Measurements from ENCODE around the gene GPR15.
A peak's percentile ranks its signal among the peaks of the same experiment; 100 is the strongest.

The GPR15 gene

GRCh38 chr3:98561727-98562521 is 30.1 kb downstream of the GPR15 start:
- Mint-ChIP-seq H3K9me3 (no peaks in the 10 kb centered on the region), H3K36me3 (ENCODE audit: low read depth) (no peaks in the 10 kb centered on the region), H3K27ac (no peak overlapping the region), H3K4me3 (no peak overlapping the region), H3K4me1 (peaks cover 12% of the 10 kb centered on the region), H3K27me3 (ENCODE audit: low read depth, poor library complexity) (peaks cover 4% of the 10 kb centered on the region)
- no peak for TF ChIP-seq CTCF (IDR thresholded peaks at IDR 0.05)
- DNase-seq: no peak

- peaks cover 12% of the 10 kb centered on the region for H3K4me1 Mint-ChIP-seq
- no peaks in the 10 kb centered on the region for H3K36me3 Mint-ChIP-seq (ENCODE audit: low read depth)
- no peak overlapping the region for H3K4me3 Mint-ChIP-seq
- H3K27ac Mint-ChIP-seq: no peak overlapping the region
- H3K9me3 Mint-ChIP-seq: no peaks in the 10 kb centered on the region
- peaks cover 4% of the 10 kb centered on the region for H3K27me3 Mint-ChIP-seq (ENCODE audit: low read depth, poor library complexity)
- no peak for DNase-seq
- TF ChIP-seq CTCF (IDR thresholded peaks at IDR 0.05): no peak
These were observed 32.0 kb downstream of the GPR15 start for GRCh38 chr3:98563661-98564281.

- Mint-ChIP-seq H3K27me3 (ENCODE audit: low read depth, poor library complexity) (peaks cover 4% of the 10 kb centered on the region), H3K36me3 (ENCODE audit: low read depth) (no peaks in the 10 kb centered on the region), H3K4me1 (peaks cover 12% of the 10 kb centered on the region), H3K27ac (no peak overlapping the region), H3K4me3 (no peak overlapping the region), H3K9me3 (peaks cover 3% of the 10 kb centered on the region)
- TF ChIP-seq CTCF (IDR thresholded peaks at IDR 0.05): no peak
- DNase-seq: no peak
These were observed 32.7 kb downstream of the GPR15 start for GRCh38 chr3:98564282-98565005.

GRCh38 chr3:98565237-98565643 is 33.5 kb downstream of the GPR15 start:
- H3K36me3 Mint-ChIP-seq (ENCODE audit: low read depth): no peaks in the 10 kb centered on the region
- DNase-seq: no peak
- peaks cover 3% of the 10 kb centered on the region for H3K9me3 Mint-ChIP-seq
- peaks cover 4% of the 10 kb centered on the region for H3K27me3 Mint-ChIP-seq (ENCODE audit: low read depth, poor library complexity)
- TF ChIP-seq CTCF (IDR thresholded peaks at IDR 0.05): no peak
- H3K27ac Mint-ChIP-seq: no peak overlapping the region
- H3K4me1 Mint-ChIP-seq: peaks cover 12% of the 10 kb centered on the region
- no peak overlapping the region for H3K4me3 Mint-ChIP-seq

- Mint-ChIP-seq H3K27ac (peak overlapping the region; percentile 30), H3K36me3 (ENCODE audit: low read depth) (no peaks in the 10 kb centered on the region)
- no peak for DNase-seq
These were observed 34.1 kb downstream of the GPR15 start for GRCh38 chr3:98565843-98566242.

More at GRCh38 chr3:98565843-98566242, 34.1 kb downstream of the GPR15 start:
- Mint-ChIP-seq H3K27me3 (ENCODE audit: low read depth, poor library complexity) (peaks cover 4% of the 10 kb centered on the region), H3K4me1 (peaks cover 12% of the 10 kb centered on the region), H3K4me3 (no peak overlapping the region), H3K9me3 (peaks cover 3% of the 10 kb centered on the region)
- TF ChIP-seq CTCF (IDR thresholded peaks at IDR 0.05): no peak
